ENCODE data around the gene SAMD4A.

DNA sequence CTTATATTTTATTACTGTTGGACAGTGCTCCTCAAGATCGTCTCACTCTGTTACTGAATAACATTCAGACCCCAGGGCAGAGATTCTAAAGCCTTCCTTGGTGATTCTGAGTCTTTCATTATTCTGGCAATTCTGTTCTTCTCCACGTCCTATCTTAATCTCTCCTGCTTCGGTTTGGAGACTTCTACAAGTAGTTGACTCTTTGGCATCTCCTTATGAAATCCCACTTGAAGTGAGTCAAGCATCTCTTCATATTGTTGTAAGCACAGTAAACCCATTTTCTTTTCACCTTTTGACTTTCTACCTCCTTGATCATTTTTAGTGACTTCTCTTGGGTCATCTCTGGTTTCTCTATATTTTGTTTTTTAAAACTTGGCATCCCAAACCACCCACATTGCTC, 132.8 kb downstream of the SAMD4A start:
- TF ChIP-seq EZH2 (IDR thresholded peaks at IDR 0.05) = no peak
- TF ChIP-seq POLR2AphosphoS5 (IDR thresholded peaks at IDR 0.05; ENCODE audit: borderline replicate concordance, low read depth, low read length) = no peak
- no peak for TF ChIP-seq FOXP2 (optimal IDR thresholded peaks at IDR 0.05; ENCODE audit: control extremely low read depth, extremely low read length, insufficient read depth)
